Testis (tissue), 2 donors: ENCODE measurements around the gene YBX2.

Source experiments
- POLR2A ChIP-seq: fragments of 450-650 bp; IDR thresholded peaks from one replicate; pipeline ENCODE4 v1.6.1; 2017; ENCODE audit warnings: antibody characterized with exemption, mild to moderate bottlenecking, moderate library complexity
- TF ChIP-seq, protein P1 (sequence below), 3 experiments: fragments of 450-650 bp in 2 of 3; fragments of 200-600 bp in 1 of 3; sonication (generic) in 1 of 3; IDR thresholded peaks; one replicate each; pipeline ENCODE4 v1.5.1; 2016 to 2019; ENCODE audit warnings: antibody characterized with exemption in 3 of 3, mild to moderate bottlenecking in 2 of 3, moderate library complexity in 1 of 3

DNA sequence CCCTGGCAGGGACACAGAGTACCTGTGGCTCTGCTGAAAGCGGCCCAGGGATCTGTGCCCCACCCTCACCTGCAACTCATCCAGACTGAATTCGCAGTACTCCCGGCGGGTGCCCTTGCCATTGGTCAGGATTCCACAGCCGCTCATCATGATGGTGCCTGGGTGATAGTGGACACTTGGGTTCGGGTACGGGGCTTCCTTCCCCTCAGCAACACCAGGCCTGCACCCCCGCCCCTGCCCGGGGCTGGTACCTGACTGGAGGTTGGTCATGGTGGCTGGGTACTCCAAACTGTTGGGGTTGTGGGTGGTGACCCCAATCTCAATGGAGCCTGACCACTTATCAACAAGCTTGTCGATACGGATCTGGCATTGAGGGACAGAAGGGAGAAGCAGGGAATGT, 31.7 kb upstream of the YBX2 start:
- TF ChIP-seq, protein P1, sequence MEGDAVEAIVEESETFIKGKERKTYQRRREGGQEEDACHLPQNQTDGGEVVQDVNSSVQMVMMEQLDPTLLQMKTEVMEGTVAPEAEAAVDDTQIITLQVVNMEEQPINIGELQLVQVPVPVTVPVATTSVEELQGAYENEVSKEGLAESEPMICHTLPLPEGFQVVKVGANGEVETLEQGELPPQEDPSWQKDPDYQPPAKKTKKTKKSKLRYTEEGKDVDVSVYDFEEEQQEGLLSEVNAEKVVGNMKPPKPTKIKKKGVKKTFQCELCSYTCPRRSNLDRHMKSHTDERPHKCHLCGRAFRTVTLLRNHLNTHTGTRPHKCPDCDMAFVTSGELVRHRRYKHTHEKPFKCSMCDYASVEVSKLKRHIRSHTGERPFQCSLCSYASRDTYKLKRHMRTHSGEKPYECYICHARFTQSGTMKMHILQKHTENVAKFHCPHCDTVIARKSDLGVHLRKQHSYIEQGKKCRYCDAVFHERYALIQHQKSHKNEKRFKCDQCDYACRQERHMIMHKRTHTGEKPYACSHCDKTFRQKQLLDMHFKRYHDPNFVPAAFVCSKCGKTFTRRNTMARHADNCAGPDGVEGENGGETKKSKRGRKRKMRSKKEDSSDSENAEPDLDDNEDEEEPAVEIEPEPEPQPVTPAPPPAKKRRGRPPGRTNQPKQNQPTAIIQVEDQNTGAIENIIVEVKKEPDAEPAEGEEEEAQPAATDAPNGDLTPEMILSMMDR (IDR thresholded peaks at IDR 0.05): no peak
- no peak for TF ChIP-seq POLR2A
